H1 (cell line): Measurements from ENCODE around the gene SPATA19. TPM values are rescaled to one million over a fixed set of nuclear protein-coding genes. Genes with fewer than 3 reads are reported as not detected.

ENCODE experiments used
- CTCF ChIA-PET: fragments of 300-600 bp; sonication (Branson Sonifier 250); formaldehyde crosslinking; loops from one replicate; lab custom pipeline; 2021; ENCODE audit not compliant: partially characterized antibody; lab: Charles Lee
- POLR2A ChIA-PET: fragments of 300-600 bp; sonication (Branson Sonifier 250); formaldehyde crosslinking; loops from one replicate; lab custom pipeline; 2021; ENCODE audit warnings: inconsistent platforms; ENCODE audit not compliant: partially characterized antibody; lab: Charles Lee
- DNase-seq, 2 experiments: peaks; one replicate each; pipeline versions ENCODE4 v3.0.0 to v3.0.0-alpha.2; 2010 to 2022; ENCODE audit warnings: low spot score in 2 of 2, low read depth in 1 of 2, mixed read lengths in 1 of 2
- FAIRE-seq: peaks from 2 replicates; lab custom pipeline; 2011; peaks lifted over from hg19 to GRCh38; lab: Jason Lieb, UNC
- H2AFZ ChIP-seq: 2 replicates; pipeline ENCODE4 v1.8.1; 2012; ENCODE audit warnings: low read length, inconsistent platforms
- H2AK5ac ChIP-seq: 2 replicates; pipeline ENCODE4 v1.6.1; 2013; ENCODE audit warnings: low read depth, low read length
- H2BK120ac ChIP-seq: replicated peaks from 2 replicates; pipeline ENCODE3; 2013; ENCODE audit warnings: low read depth, low read length, inconsistent platforms
- H2BK12ac ChIP-seq: 2 replicates; pipeline ENCODE4 v1.6.1; 2013; ENCODE audit warnings: low read depth, low read length
- H2BK15ac ChIP-seq: 2 replicates; pipeline ENCODE4 v1.6.1; 2013; ENCODE audit warnings: low read length
- H2BK20ac ChIP-seq: 2 replicates; pipeline ENCODE4 v1.6.1; 2013; ENCODE audit warnings: low read length
- H2BK5ac ChIP-seq: 2 replicates; pipeline ENCODE4 v1.6.1; 2013; ENCODE audit warnings: low read depth, low read length
- H3K14ac ChIP-seq: 2 replicates; pipeline ENCODE4 v1.6.1; 2013; ENCODE audit warnings: inconsistent platforms; ENCODE audit not compliant: insufficient read length
- H3K18ac ChIP-seq: 2 replicates; pipeline ENCODE4 v1.6.1; 2013; ENCODE audit warnings: low read length; ENCODE audit errors: extremely low read depth
- H3K23ac ChIP-seq: 2 replicates; pipeline ENCODE4 v1.6.1; 2013; ENCODE audit warnings: inconsistent platforms; ENCODE audit not compliant: insufficient read length
- H3K23me2 ChIP-seq: 2 replicates; pipeline ENCODE4 v1.6.1; 2013; ENCODE audit warnings: low read depth, low read length
- H3K27ac ChIP-seq: 2 replicates; pipeline ENCODE4 v1.6.1; 2011; ENCODE audit warnings: low read depth, low read length, inconsistent platforms
- H3K27me3 ChIP-seq, 4 experiments: replicated peaks in 1 of 4; 1 replicate in 1 of 4; 2 replicates in 3 of 4; pipeline versions ENCODE4 v1.6.1 to v1.8.1; 2011 to 2013; ENCODE audit warnings: low read length in 3 of 4, mild to moderate bottlenecking in 3 of 4, inconsistent platforms in 2 of 4, mixed read lengths in 2 of 4, moderate library complexity in 1 of 4; ENCODE audit not compliant: control insufficient read depth in 3 of 4, insufficient read depth in 3 of 4; ENCODE audit errors: extremely low read depth in 1 of 4
- H3K36me3 ChIP-seq, 4 experiments: 2 replicates each; pipeline versions ENCODE4 v1.6.1 to v1.8.1; 2011 to 2013; ENCODE audit warnings: mild to moderate bottlenecking in 4 of 4, low read length in 3 of 4, moderate library complexity in 2 of 4, control low read depth in 1 of 4, inconsistent platforms in 1 of 4; ENCODE audit not compliant: insufficient read depth in 4 of 4, control insufficient read depth in 2 of 4
- H3K4ac ChIP-seq: replicated peaks from 2 replicates; pipeline ENCODE3; 2013; ENCODE audit warnings: low read length, low read depth, mixed read lengths, inconsistent platforms; ENCODE audit not compliant: insufficient read length
- H3K4me1 ChIP-seq, 4 experiments: replicated peaks in 1 of 4; 1 replicate in 1 of 4; 2 replicates in 3 of 4; pipeline versions ENCODE4 v1.6.1 to v1.8.1; 2011 to 2013; ENCODE audit warnings: low read length in 3 of 4, inconsistent platforms in 2 of 4, mixed read lengths in 1 of 4; ENCODE audit not compliant: insufficient read depth in 4 of 4, control insufficient read depth in 3 of 4
- H3K4me2 ChIP-seq, 2 experiments: 2 replicates each; pipeline versions ENCODE4 v1.6.1 to v1.8.1; 2011 to 2013; ENCODE audit warnings: low read depth in 2 of 2, low read length in 2 of 2, control low read depth in 1 of 2, inconsistent platforms in 1 of 2, mild to moderate bottlenecking in 1 of 2; ENCODE audit not compliant: insufficient read depth in 1 of 2
- H3K4me3 ChIP-seq, 4 experiments: fragments of 200-600, 300-600 bp in 1 of 4; sonication (generic), shearing (Covaris generic), sonication (Bioruptor Twin) in 1 of 4; 2 replicates each; pipeline versions ENCODE4 v1.5.1 to v1.8.1; 2011 to 2016; ENCODE audit warnings: low read length in 4 of 4, low read depth in 3 of 4, control low read depth in 2 of 4, inconsistent platforms in 2 of 4, mild to moderate bottlenecking in 2 of 4, mixed read lengths in 1 of 4, moderate library complexity in 1 of 4; ENCODE audit not compliant: insufficient read depth in 2 of 4; ENCODE audit errors: extremely low read depth in 1 of 4
- H3K56ac ChIP-seq: replicated peaks from 2 replicates; pipeline ENCODE3; 2013; ENCODE audit warnings: low read depth, mild to moderate bottlenecking, mixed read lengths, low read length, inconsistent platforms; ENCODE audit not compliant: insufficient read length
- H3K79me1 ChIP-seq: 2 replicates; pipeline ENCODE4 v1.6.1; 2013; ENCODE audit warnings: low read depth, low read length, control low read depth
- H3K79me2 ChIP-seq, 2 experiments: 2 replicates each; pipeline versions ENCODE4 v1.6.1 to v1.8.1; 2012 to 2013; ENCODE audit warnings: low read length in 2 of 2, mild to moderate bottlenecking in 2 of 2, inconsistent platforms in 1 of 2; ENCODE audit not compliant: insufficient read depth in 2 of 2, control insufficient read depth in 1 of 2
- H3K9ac ChIP-seq, 4 experiments: replicated peaks in 1 of 4; 1 replicate in 1 of 4; 2 replicates in 3 of 4; pipeline versions ENCODE4 v1.6.1 to v1.8.1; 2011 to 2013; ENCODE audit warnings: low read depth in 3 of 4, low read length in 3 of 4, control low read depth in 2 of 4, mild to moderate bottlenecking in 2 of 4, moderate library complexity in 2 of 4, inconsistent platforms in 1 of 4; ENCODE audit errors: extremely low read depth in 1 of 4
- H3K9me3 ChIP-seq, 2 experiments: 2 replicates each; pipeline versions ENCODE4 v1.6.1 to v1.8.1; 2012 to 2013; ENCODE audit warnings: mild to moderate bottlenecking in 2 of 2, moderate library complexity in 2 of 2, control low read depth in 1 of 2, inconsistent platforms in 1 of 2, low read depth in 1 of 2, low read length in 1 of 2, mixed read lengths in 1 of 2; ENCODE audit not compliant: insufficient read depth in 2 of 2
- H4K20me1 ChIP-seq, 2 experiments: replicated peaks in 1 of 2; 2 replicates each; pipeline versions ENCODE3 to v1.8.1; 2011 to 2013; ENCODE audit warnings: inconsistent platforms in 2 of 2, low read length in 2 of 2, mild to moderate bottlenecking in 1 of 2; ENCODE audit not compliant: insufficient read depth in 2 of 2, control insufficient read depth in 1 of 2
- H4K5ac ChIP-seq: 2 replicates; pipeline ENCODE4 v1.6.1; 2013; ENCODE audit warnings: low read length, low read depth, mixed read lengths, inconsistent platforms; ENCODE audit not compliant: insufficient read length
- H4K8ac ChIP-seq: 2 replicates; pipeline ENCODE4 v1.8.0; 2013; ENCODE audit warnings: mild to moderate bottlenecking, moderate library complexity, low read length, inconsistent platforms; ENCODE audit not compliant: insufficient read depth; ENCODE audit errors: extremely low read depth
- H4K91ac ChIP-seq: replicated peaks from 2 replicates; pipeline ENCODE3; 2013; ENCODE audit warnings: low read length, mixed read lengths, inconsistent platforms; ENCODE audit not compliant: insufficient read length
- GTF2F1 ChIP-seq: IDR thresholded peaks from 2 replicates; pipeline ENCODE4 v1.6.1; 2012; ENCODE audit warnings: low read depth, low read length, improper control_type of control experiment, borderline replicate concordance
- HDAC6 ChIP-seq: IDR thresholded peaks from one replicate; pipeline ENCODE4 v1.7.1; 2012; ENCODE audit warnings: low read depth, mild to moderate bottlenecking, inconsistent platforms, low read length, moderate library complexity
- JUND ChIP-seq: IDR thresholded peaks from 2 replicates; pipeline ENCODE4 v1.6.1; 2011; ENCODE audit warnings: mild to moderate bottlenecking, improper control_type of control experiment, low read length
- NRF1 ChIP-seq: IDR thresholded peaks from 2 replicates; pipeline ENCODE4 v1.6.1; 2011; ENCODE audit warnings: mild to moderate bottlenecking, low read depth, low read length, improper control_type of control experiment
- RXRA ChIP-seq: IDR thresholded peaks from 2 replicates; pipeline ENCODE4 v1.6.1; 2011; ENCODE audit warnings: low read depth, mild to moderate bottlenecking, low read length, moderate library complexity; ENCODE audit not compliant: insufficient read depth
- SRF ChIP-seq: IDR thresholded peaks from 2 replicates; pipeline ENCODE4 v1.6.1; 2011; ENCODE audit warnings: mild to moderate bottlenecking, low read depth, low read length, moderate library complexity
- SUZ12 ChIP-seq: fragments of 200-600 bp; sonication (generic); IDR thresholded peaks from 2 replicates; pipeline ENCODE4 v1.6.1; 2012; ENCODE audit warnings: mild to moderate bottlenecking, inconsistent platforms, low read length, moderate library complexity, mixed read lengths
- TBP ChIP-seq: IDR thresholded peaks from 2 replicates; pipeline ENCODE4 v1.6.1; 2011; ENCODE audit warnings: low read depth, low read length, improper control_type of control experiment
- WGBS, 2 experiments: shearing (Covaris generic) in 1 of 2; methylation state at CpG; one replicate each; pipeline versions ENCODE4 v1.1.6 to v1.1.7; 2013 to 2015; ENCODE audit warnings: low lambda C conversion rate in 2 of 2, mixed read lengths in 2 of 2, inconsistent platforms in 1 of 2, low coverage in 1 of 2, missing lambda C conversion rate in 1 of 2; ENCODE audit not compliant: insufficient replicate concordance in 2 of 2, insufficient coverage in 1 of 2, insufficient read length in 1 of 2; ENCODE audit errors: extremely low coverage in 1 of 2, missing lambda C conversion rate in 1 of 2; 5-methylcytosine and 5-hydroxymethylcytosine counted together
- polyA plus RNA-seq, 7 experiments: library from polyadenylated mRNA; depleted of rRNA in 3 of 7; stranded (reverse) in 5 of 7; unstranded in 2 of 7; fragments of >200 nt in 5 of 7; fragments of 200-250 nt in 2 of 7; gene quantifications; 1 replicate in 5 of 7; 2 replicates in 1 of 7; 4 replicates in 1 of 7; pipeline versions ENCODE4 v1.2.1 to v1.2.3, GENCODE V29; 2011 to 2013; ENCODE audit warnings: missing spikeins in 2 of 7, mixed read lengths in 2 of 7
- total RNA-seq: library from RNA; stranded (reverse); fragmentation: NEBNext Ultra II Directional; extraction: Animal tissue kit (Norgen Biotek cat#: 25700); gene quantifications from 2 replicates; pipeline ENCODE4 v1.2.1, GENCODE V29; 2021

SPATA19 gene
- total and polyA plus RNA-seq, 2 of the 8 experiments (the other 6 are each of a cell fraction or from before 2014, with no cell fraction given) = not detected

GRCh38 chr11:133796043-133796795 is 49.1 kb downstream of the SPATA19 start:
- no peak overlapping the region for H3K9ac ChIP-seq
- CTCF ChIA-PET = interaction anchor here (1.1 kb wide), 1 partner anchor 115 kb away, joined by 3 read pairs; no protein-coding TSS in a partner anchor

More at GRCh38 chr11:133796043-133796795, 49.1 kb downstream of the SPATA19 start:
- H4K5ac ChIP-seq = no peak overlapping the region
- H2BK5ac ChIP-seq = no peak overlapping the region
- TF ChIP-seq SUZ12 (no peak), HDAC6 (no peak), NRF1 (no peak), TBP (no peak), GTF2F1 (no peak), RXRA (no peak), SRF (no peak), JUND (no peak)
- H3K4me1 ChIP-seq = peaks cover 0 to 3% (median 0%) of the 10 kb centered on the region in 4 experiments; a peak in 1 of 7 replicates
- POLR2A ChIA-PET = no interaction called here
- H2AFZ ChIP-seq = no peak overlapping the region
- H3K4me2 ChIP-seq = no peak overlapping the region
- FAIRE-seq = no peak
- no peak overlapping the region for H2BK15ac ChIP-seq
- H3K79me1 ChIP-seq = no peaks in the 10 kb centered on the region
- no peak overlapping the region for H2BK12ac ChIP-seq
- H3K9me3 ChIP-seq = peaks cover 4 to 7% of the 10 kb centered on the region in 2 experiments
- no peak for DNase-seq
- H3K56ac ChIP-seq = no peak overlapping the region
- no peaks in the 10 kb centered on the region for H4K20me1 ChIP-seq
- no peaks in the 10 kb centered on the region for H3K27me3 ChIP-seq
- H3K36me3 ChIP-seq = no peaks in the 10 kb centered on the region
- H2AK5ac ChIP-seq = no peak overlapping the region
- H4K91ac ChIP-seq = no peak overlapping the region
- H3K23ac ChIP-seq = no peak overlapping the region
- no peak overlapping the region for H3K27ac ChIP-seq
- no peak overlapping the region for H2BK20ac ChIP-seq
- no peak overlapping the region for H2BK120ac ChIP-seq
- H4K8ac ChIP-seq = no peak overlapping the region
- H3K23me2 ChIP-seq = no peaks in the 10 kb centered on the region
- no peak overlapping the region for H3K4me3 ChIP-seq
- WGBS, 2 experiments = 95% methylated on average over 10 of the region's 10 CpGs; no CpG with 5 or more reads in 1 of the 2 experiments
- H3K79me2 ChIP-seq = no peaks in the 10 kb centered on the region
- no peak overlapping the region for H3K18ac ChIP-seq
- no peak overlapping the region for H3K4ac ChIP-seq
- H3K14ac ChIP-seq = no peak overlapping the region
